Keratinocyte (primary cell): ENCODE results near the gene HDLBP. TPM values are rescaled to one million over a fixed set of nuclear protein-coding genes. Genes with fewer than 3 reads are reported as not detected.

Experiments
- DNase-seq: peaks from one replicate; pipeline ENCODE4 v3.0.0-alpha.2; 2011; ENCODE audit warnings: low read depth, missing footprints, low spot score
- FAIRE-seq: peaks from 2 replicates; lab custom pipeline; 2011; peaks lifted over from hg19 to GRCh38; lab: Jason Lieb, UNC
- H2AFZ ChIP-seq: 2 replicates; pipeline ENCODE4 v1.6.0; 2012; ENCODE audit warnings: low read length, control low read depth, inconsistent platforms; ENCODE audit not compliant: control insufficient read depth
- H3K27ac ChIP-seq: 2 replicates; pipeline ENCODE4 v1.5.1; 2011; ENCODE audit warnings: low read length; ENCODE audit not compliant: control insufficient read depth, insufficient read depth
- H3K27me3 ChIP-seq: 3 replicates; pipeline ENCODE4 v1.6.0; 2011; ENCODE audit warnings: low read length; ENCODE audit not compliant: control insufficient read depth, insufficient read depth; ENCODE audit errors: extremely low read depth
- H3K36me3 ChIP-seq, 2 experiments: 2 replicates in 1 of 2; 3 replicates in 1 of 2; pipeline ENCODE4 v1.5.1; 2011; ENCODE audit warnings: low read length in 2 of 2, mild to moderate bottlenecking in 1 of 2; ENCODE audit not compliant: control insufficient read depth in 2 of 2, insufficient read depth in 2 of 2; ENCODE audit errors: extremely low read depth in 1 of 2
- H3K4me1 ChIP-seq: 3 replicates; pipeline ENCODE4 v1.5.1; 2011; ENCODE audit warnings: low read length; ENCODE audit not compliant: control insufficient read depth, insufficient read depth; ENCODE audit errors: extremely low read depth
- H3K4me2 ChIP-seq: 3 replicates; pipeline ENCODE4 v1.6.0; 2011; ENCODE audit warnings: low read depth, low read length; ENCODE audit not compliant: control insufficient read depth, insufficient read depth; ENCODE audit errors: extremely low read depth
- H3K4me3 ChIP-seq, 3 experiments: fragments of 200-600 bp in 1 of 3; sonication (generic) in 1 of 3; 2 replicates in 2 of 3; 3 replicates in 1 of 3; pipeline ENCODE4 v1.5.1; 2011 to 2016; ENCODE audit warnings: low read length in 3 of 3, mild to moderate bottlenecking in 3 of 3, control low read depth in 2 of 3, inconsistent platforms in 1 of 3, low read depth in 1 of 3, mixed read lengths in 1 of 3, mixed run types in 1 of 3, moderate library complexity in 1 of 3; ENCODE audit not compliant: control insufficient read depth in 2 of 3, insufficient read depth in 2 of 3; ENCODE audit errors: extremely low read depth in 1 of 3
- H3K79me2 ChIP-seq: 2 replicates; pipeline ENCODE4 v1.6.0; 2012; ENCODE audit warnings: low read length; ENCODE audit not compliant: control insufficient read depth, insufficient read depth
- H3K9ac ChIP-seq: 3 replicates; pipeline ENCODE4 v1.6.0; 2011; ENCODE audit warnings: low read length; ENCODE audit not compliant: control insufficient read depth, insufficient read depth; ENCODE audit errors: extremely low read depth
- H3K9me1 ChIP-seq: 3 replicates; pipeline ENCODE4 v1.6.0; 2011; ENCODE audit warnings: low read length; ENCODE audit not compliant: control insufficient read depth, insufficient read depth; ENCODE audit errors: extremely low read depth
- H3K9me3 ChIP-seq: 2 replicates; pipeline ENCODE4 v1.5.1; 2012; ENCODE audit warnings: low read depth, low read length; ENCODE audit not compliant: control insufficient read depth
- H4K20me1 ChIP-seq: 3 replicates; pipeline ENCODE4 v1.6.0; 2011; ENCODE audit warnings: low read length; ENCODE audit not compliant: control insufficient read depth, insufficient read depth; ENCODE audit errors: extremely low read depth
- EZH2 ChIP-seq: IDR thresholded peaks from one replicate; pipeline ENCODE4 v1.6.1; 2012; ENCODE audit warnings: inconsistent platforms, mild to moderate bottlenecking, low read length, moderate library complexity
- dilution Hi-C: fragments of 300-500 bp; cut with MboI; formaldehyde crosslinking; loops from one replicate; pipeline ENCODE4 v1.7.0; 2020; ENCODE audit warnings: low sequenced_read_pairs; ENCODE audit not compliant: extremely low pct_ligation_motif_present
- polyA plus RNA-seq, 5 experiments: library from polyadenylated mRNA; depleted of rRNA in 3 of 5; stranded (reverse) in 3 of 5; stranded (forward) in 1 of 5; unstranded in 1 of 5; fragments of >200 nt; gene quantifications; 1 replicate in 1 of 5; 2 replicates in 3 of 5; 3 replicates in 1 of 5; pipeline versions ENCODE4 v1.2.1 to v1.2.3, GENCODE V29; 2011 to 2012; ENCODE audit warnings: missing spikeins in 2 of 5, low read depth in 1 of 5, low replicate concordance in 1 of 5
- TF ChIP-seq, protein P1 (sequence below), 3 experiments: IDR thresholded peaks in 1 of 3; conservative IDR thresholded peaks in 1 of 3; optimal IDR thresholded peaks in 1 of 3; 2 replicates in 2 of 3; 3 replicates in 1 of 3; pipeline versions ENCODE3 to v1.5.1; 2011; ENCODE audit warnings: low read length in 3 of 3, mild to moderate bottlenecking in 3 of 3, moderate library complexity in 2 of 3, control low read depth in 1 of 3, inconsistent platforms in 1 of 3; ENCODE audit not compliant: insufficient read depth in 2 of 3; ENCODE audit errors: extremely low read depth in 1 of 3

HDLBP gene
- polyA plus RNA-seq, 1 donor (not counting 4 experiments of a cell fraction or from before 2014, with no cell fraction given): 289 TPM

DNA sequence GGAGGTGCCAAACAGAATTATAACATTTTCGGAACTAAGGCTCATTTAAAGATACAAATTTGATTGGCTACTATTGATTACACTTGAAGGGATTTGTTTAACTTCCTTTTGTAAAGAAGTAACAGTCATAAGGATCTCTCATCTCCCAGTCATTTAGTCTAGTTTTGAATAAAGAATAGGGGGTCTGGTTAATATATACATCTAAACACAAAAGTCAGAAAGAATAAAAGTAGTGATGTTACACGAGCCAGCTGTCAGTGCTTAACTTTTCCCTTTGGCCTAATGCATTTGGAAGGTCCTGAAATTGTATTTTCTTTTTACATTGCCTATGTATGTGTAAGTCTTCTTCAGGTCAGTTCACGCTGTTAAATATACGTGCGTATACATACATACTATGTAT lies 8.3 kb upstream of the HDLBP start:
- H3K4me3 ChIP-seq: no peak overlapping the region
- no peak for TF ChIP-seq EZH2
- TF ChIP-seq, protein P1, sequence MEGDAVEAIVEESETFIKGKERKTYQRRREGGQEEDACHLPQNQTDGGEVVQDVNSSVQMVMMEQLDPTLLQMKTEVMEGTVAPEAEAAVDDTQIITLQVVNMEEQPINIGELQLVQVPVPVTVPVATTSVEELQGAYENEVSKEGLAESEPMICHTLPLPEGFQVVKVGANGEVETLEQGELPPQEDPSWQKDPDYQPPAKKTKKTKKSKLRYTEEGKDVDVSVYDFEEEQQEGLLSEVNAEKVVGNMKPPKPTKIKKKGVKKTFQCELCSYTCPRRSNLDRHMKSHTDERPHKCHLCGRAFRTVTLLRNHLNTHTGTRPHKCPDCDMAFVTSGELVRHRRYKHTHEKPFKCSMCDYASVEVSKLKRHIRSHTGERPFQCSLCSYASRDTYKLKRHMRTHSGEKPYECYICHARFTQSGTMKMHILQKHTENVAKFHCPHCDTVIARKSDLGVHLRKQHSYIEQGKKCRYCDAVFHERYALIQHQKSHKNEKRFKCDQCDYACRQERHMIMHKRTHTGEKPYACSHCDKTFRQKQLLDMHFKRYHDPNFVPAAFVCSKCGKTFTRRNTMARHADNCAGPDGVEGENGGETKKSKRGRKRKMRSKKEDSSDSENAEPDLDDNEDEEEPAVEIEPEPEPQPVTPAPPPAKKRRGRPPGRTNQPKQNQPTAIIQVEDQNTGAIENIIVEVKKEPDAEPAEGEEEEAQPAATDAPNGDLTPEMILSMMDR (optimal IDR thresholded peaks at IDR 0.05 in 1 of 3, IDR thresholded peaks at IDR 0.05 in 1 of 3, conservative IDR thresholded peaks at IDR 0.05 in 1 of 3; ENCODE audit: extremely low read depth in 1 of 3, insufficient read depth in 2 of 3, low read length in 3 of 3): no peak
- no peaks in the 10 kb centered on the region for H3K27me3 ChIP-seq
- FAIRE-seq (no peak), DNase-seq (no peak)
- H3K9me1 ChIP-seq: peaks cover 2% of the 10 kb centered on the region
- H4K20me1 ChIP-seq: peaks cover 11% of the 10 kb centered on the region
- H3K79me2 ChIP-seq: peaks cover 81% of the 10 kb centered on the region
- H2AFZ ChIP-seq: no peak overlapping the region
- dilution Hi-C loops: no loop called here
- H3K4me1 ChIP-seq: peaks cover 4% of the 10 kb centered on the region
- no peaks in the 10 kb centered on the region for H3K9me3 ChIP-seq
- H3K4me2 ChIP-seq: no peak overlapping the region
- H3K9ac ChIP-seq: no peak overlapping the region
- no peak overlapping the region for H3K27ac ChIP-seq
- H3K36me3 ChIP-seq: peaks cover 3 to 11% of the 10 kb centered on the region in 2 experiments

DNA sequence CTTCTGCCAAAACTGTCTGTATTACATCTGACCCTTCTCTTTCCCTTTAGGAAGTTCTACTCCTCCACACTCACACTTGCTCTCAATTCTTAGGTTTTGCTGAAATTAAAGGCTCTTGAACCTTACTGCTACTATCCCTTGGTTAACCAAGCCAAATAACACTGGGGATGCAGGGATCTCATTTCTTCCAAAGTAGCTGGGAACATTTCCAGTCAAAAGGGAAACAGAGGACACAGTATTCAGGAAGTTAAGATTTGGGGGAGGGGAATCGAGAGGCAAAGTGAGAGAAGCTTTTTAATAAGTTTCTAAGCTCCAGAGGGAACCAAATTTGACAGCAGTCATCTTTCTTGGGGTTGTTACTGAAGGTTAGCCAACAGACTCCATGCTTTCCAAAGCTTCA lies 6.4 kb upstream of the HDLBP start:
- Histone ChIP-seq H4K20me1 (peaks cover 13% of the 10 kb centered on the region), H3K9ac (no peak overlapping the region), H3K27ac (no peak overlapping the region), H3K4me3 (no peak overlapping the region), H3K4me2 (no peak overlapping the region), H3K9me1 (peaks cover 2% of the 10 kb centered on the region), H2AFZ (no peak overlapping the region), H3K27me3 (no peaks in the 10 kb centered on the region), H3K4me1 (peaks cover 21% of the 10 kb centered on the region), H3K79me2 (peaks cover 95% of the 10 kb centered on the region), H3K9me3 (no peaks in the 10 kb centered on the region), H3K36me3 (peaks cover 3 to 17% of the 10 kb centered on the region in 2 experiments)
- dilution Hi-C loops: no loop called here
- FAIRE-seq (no peak), DNase-seq (no peak)
- no peak for TF ChIP-seq EZH2
- TF ChIP-seq, protein P1 (optimal IDR thresholded peaks at IDR 0.05 in 1 of 3, IDR thresholded peaks at IDR 0.05 in 1 of 3, conservative IDR thresholded peaks at IDR 0.05 in 1 of 3; ENCODE audit: extremely low read depth in 1 of 3, insufficient read depth in 2 of 3, low read length in 3 of 3): no peak
